Subcutaneous abdominal adipose tissue (tissue), 5 donors: ENCODE results near the gene VWCE.
"Not testable (repeated sequence)": the region's sequence is repeated elsewhere in the genome, so short reads cannot be mapped to it uniquely, and the experiment has no call there.

Source experiments
- H3K27ac ChIP-seq: one replicate; pipeline ENCODE4 v1.7.0; 2013; ENCODE audit warnings: low read depth, mild to moderate bottlenecking, inconsistent platforms, low read length, moderate library complexity
- H3K27me3 ChIP-seq, 5 donors: one replicate each; pipeline ENCODE4 v1.7.0; 2013; ENCODE audit warnings: low read length in 5 of 5, inconsistent platforms in 1 of 5; ENCODE audit not compliant: control insufficient read depth in 5 of 5, insufficient read depth in 4 of 5
- H3K36me3 ChIP-seq, 5 donors: one replicate each; pipeline ENCODE4 v1.7.0; 2013; ENCODE audit warnings: low read length in 5 of 5; ENCODE audit not compliant: control insufficient read depth in 5 of 5, insufficient read depth in 5 of 5
- H3K4me1 ChIP-seq, 5 donors: one replicate each; pipeline ENCODE4 v1.7.0; 2013; ENCODE audit warnings: low read length in 5 of 5, mild to moderate bottlenecking in 3 of 5, moderate library complexity in 1 of 5; ENCODE audit not compliant: control insufficient read depth in 5 of 5, insufficient read depth in 5 of 5
- H3K4me3 ChIP-seq, 5 donors: one replicate each; pipeline ENCODE4 v1.7.0; 2013; ENCODE audit warnings: low read length in 5 of 5, low read depth in 1 of 5
- H3K9ac ChIP-seq, 5 donors: one replicate each; pipeline ENCODE4 v1.7.0; 2013; ENCODE audit warnings: low read length in 5 of 5, mild to moderate bottlenecking in 4 of 5, moderate library complexity in 3 of 5
- H3K9me3 ChIP-seq, 5 donors: one replicate each; pipeline ENCODE4 v1.7.0; 2013; ENCODE audit warnings: low read length in 5 of 5; ENCODE audit not compliant: control insufficient read depth in 5 of 5
- donor health status: healthy.
- donor health status: healthy.
- donor health status: healthy.
- donor health status: healthy.
- donor health status: healthy.

The VWCE gene

DNA sequence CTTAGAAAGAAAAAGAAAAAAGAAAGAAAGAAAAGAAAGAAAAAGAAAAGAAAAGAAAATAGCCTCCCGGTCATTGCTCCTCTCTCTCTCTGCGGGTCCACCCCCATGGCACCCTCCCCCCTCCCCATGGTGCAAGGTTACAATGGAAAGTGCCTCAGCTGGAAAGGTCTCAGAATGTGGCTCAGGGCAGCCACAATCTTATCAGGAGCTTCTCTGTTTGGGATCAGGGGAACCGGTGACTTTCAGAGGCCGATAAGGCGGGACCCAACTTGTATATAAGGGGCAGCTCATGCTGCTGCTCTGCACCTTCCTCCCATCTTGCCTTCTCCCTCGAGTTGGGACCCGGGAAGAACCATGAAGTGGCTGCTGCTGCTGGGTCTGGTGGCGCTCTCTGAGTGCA lies 73.1 kb downstream of the VWCE start, which contains the start of gene PGA4:
Gene PGA4, plus strand, starts transcription at position 301 of the 400 bp plus-strand sequence. Its CDS starts 54 bp downstream, at position 355.
- not testable (repeated sequence) for H3K9me3 ChIP-seq, H3K4me3 ChIP-seq, H3K36me3 ChIP-seq, H3K27ac ChIP-seq, H3K27me3 ChIP-seq, H3K4me1 ChIP-seq, H3K9ac ChIP-seq

DNA sequence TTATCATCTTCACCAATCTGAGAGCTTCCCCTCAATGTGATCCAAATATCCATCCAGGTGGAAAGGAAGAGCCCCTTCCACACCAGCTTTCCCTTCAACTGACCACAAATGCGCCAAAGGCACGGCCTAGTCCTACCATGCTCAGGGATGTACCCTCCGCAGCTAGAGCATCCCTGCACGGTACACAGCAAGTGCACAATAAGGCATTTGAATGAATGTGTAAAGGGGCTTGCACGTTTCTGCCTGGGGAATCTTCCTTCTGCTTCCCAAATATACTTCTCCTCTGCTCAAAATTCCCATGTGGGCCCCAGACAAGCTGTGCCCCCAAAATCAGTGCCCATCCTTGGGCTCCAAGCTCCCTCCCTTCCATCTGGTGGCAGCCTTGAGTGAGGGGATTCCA lies 76.1 kb downstream of the VWCE start:
- H3K4me1 ChIP-seq, H3K27ac ChIP-seq, H3K9me3 ChIP-seq, H3K9ac ChIP-seq, H3K27me3 ChIP-seq, H3K36me3 ChIP-seq, H3K4me3 ChIP-seq: not testable (repeated sequence)

DNA sequence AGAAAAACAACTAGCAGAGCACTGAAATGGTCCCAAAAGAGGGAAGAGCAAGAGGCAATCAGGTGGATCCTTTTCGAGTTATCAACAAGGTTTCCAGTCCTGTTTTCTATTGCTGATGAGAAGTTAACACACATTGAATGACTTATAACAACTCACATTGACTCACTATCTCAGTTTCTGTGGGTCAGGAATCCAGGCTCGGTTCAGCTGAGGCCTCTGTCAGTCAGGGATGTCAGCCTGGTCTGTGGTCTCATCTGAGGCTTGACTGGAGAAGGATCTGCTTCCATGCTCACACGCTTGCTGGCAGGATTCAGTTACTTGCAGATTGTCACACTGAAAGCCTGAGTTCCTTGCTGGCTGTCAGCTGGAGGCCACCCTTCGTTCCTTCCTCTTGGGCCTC lies 76.8 kb downstream of the VWCE start:
- not testable (repeated sequence) for H3K27ac ChIP-seq, H3K4me3 ChIP-seq, H3K4me1 ChIP-seq, H3K27me3 ChIP-seq, H3K9me3 ChIP-seq, H3K36me3 ChIP-seq, H3K9ac ChIP-seq

DNA sequence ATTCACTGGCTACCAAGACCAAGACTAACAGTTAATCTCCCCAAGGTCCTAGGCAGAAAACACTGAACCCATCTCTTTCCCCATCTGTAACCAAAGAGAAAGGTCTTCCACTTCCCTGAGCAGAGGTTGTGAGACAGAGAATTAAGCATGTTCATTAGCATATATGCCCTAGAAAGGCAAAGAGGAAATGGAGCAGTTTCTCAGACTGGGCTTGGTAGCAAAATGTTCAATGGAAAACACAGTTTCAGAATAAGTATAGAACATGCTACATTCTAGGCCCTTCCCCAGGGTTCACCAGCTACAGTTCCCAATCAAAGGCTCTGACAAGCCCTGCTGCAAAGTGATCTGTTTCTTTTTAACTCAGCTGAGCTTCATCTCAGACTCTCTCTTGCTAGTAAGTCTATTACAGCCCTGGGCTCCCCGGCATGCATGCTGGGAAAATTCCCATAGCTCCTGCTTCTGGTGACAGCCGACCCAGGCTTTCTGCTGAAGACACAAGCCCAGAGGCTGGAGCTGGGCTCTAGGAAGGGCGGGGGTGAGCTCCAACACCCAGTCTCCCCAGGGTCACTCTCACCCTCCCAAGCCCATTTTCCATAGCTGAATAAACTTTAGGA lies 81.3 kb downstream of the VWCE start:
- H3K9me3 ChIP-seq, H3K27me3 ChIP-seq, H3K4me1 ChIP-seq, H3K27ac ChIP-seq, H3K4me3 ChIP-seq, H3K9ac ChIP-seq, H3K36me3 ChIP-seq: not testable (repeated sequence)

DNA sequence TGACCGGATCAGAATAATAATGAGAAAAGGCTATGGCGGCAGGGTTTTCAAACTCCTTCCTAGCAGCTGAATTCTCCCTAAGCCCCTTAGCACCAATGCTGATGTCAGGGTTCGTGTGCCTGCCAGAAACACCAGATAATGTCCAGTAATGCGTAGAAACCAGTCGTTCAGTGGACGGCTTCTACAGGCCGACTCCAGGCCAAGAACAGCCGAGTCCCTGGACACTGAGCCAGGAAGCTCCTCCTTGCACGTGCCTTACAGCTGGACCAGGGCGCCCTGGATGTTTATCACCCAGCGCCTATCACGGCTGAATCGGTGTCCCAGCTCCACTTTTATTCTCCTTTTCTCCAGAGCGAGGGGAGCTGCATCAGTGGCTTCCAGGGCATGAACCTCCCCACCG lies 82.9 kb downstream of the VWCE start:
- not testable (repeated sequence) for H3K4me1 ChIP-seq, H3K27ac ChIP-seq, H3K27me3 ChIP-seq

DNA sequence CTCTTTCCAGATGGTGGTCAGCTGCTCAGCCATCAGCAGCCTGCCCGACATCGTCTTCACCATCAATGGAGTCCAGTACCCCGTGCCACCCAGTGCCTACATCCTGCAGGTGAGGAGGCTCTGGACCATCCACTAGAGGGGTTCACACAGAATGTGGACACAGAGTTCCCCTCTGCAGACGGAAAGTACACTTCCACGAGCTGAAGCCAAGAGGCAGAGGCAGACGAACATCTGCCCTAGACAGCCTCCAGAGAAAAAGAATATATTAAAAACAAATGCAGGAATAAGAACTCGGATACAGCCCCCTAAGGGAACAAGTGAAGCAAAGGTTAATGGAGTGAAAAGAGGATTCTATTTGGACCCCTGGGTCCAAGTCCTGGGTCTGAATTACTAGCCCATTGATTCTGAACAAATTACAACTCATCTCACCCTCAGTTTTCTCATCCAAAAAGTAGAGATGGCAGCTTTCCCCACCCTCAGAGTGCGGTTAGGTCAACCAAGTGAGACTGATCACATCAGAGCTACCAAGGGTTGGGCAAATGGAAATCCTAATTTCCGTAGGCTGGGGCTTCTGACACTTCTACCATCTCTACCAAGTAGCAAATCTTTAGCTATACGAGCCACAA lies 83.7 kb downstream of the VWCE start:
- H3K9me3 ChIP-seq, H3K4me1 ChIP-seq, H3K27ac ChIP-seq, H3K9ac ChIP-seq, H3K27me3 ChIP-seq, H3K4me3 ChIP-seq, H3K36me3 ChIP-seq: not testable (repeated sequence)

More for the DNA sequence above, 82.9 kb downstream of the VWCE start:
- not testable (repeated sequence) for H3K36me3 ChIP-seq, H3K9me3 ChIP-seq, H3K4me3 ChIP-seq, H3K9ac ChIP-seq

DNA sequence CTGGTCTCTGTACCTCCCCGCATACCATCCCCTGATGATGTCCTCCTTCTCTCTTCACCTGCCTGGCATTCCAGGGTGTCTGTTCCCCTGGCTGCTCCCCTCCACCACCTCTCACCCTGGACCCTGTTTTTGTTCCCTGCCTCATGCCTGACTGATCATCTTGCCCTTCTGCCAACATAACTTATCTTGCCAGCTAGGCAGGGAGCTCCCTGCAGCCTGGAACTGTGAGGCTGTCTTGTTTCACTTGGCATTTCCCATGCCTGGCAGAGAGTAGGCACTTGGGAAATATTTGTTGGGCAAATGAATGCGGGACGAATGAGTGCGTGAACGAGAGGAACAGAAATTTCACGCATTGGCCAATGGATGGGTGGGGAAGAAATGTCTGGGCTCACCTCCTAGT lies 84.5 kb downstream of the VWCE start:
- not testable (repeated sequence) for H3K4me3 ChIP-seq, H3K27me3 ChIP-seq, H3K9ac ChIP-seq, H3K4me1 ChIP-seq, H3K9me3 ChIP-seq, H3K36me3 ChIP-seq, H3K27ac ChIP-seq
